WERI-Rb-1 (cell line): Measurements from ENCODE around the gene GPR45.

ENCODE experiments used
- DNase-seq: peaks from one replicate; pipeline ENCODE4 v3.0.0-alpha.2; 2020
- H3K27ac ChIP-seq: fragments of 250-450 bp; sonication (Bioruptor Pico); 2 replicates; pipeline ENCODE4 v1.5.1; 2020; ENCODE audit warnings: mild to moderate bottlenecking, moderate library complexity
- H3K27me3 ChIP-seq: fragments of 250-450 bp; sonication (Bioruptor Pico); 2 replicates; pipeline ENCODE4 v1.5.1; 2021; ENCODE audit warnings: mild to moderate bottlenecking, low read depth, moderate library complexity; ENCODE audit not compliant: insufficient read depth, severe bottlenecking
- H3K36me3 ChIP-seq: fragments of 250-450 bp; sonication (Bioruptor Pico); 2 replicates; pipeline ENCODE4 v1.5.1; 2020; ENCODE audit warnings: mild to moderate bottlenecking, moderate library complexity
- H3K4me3 ChIP-seq: 2 replicates; pipeline ENCODE4 v1.5.1; 2011; ENCODE audit warnings: low read depth, mild to moderate bottlenecking, control low read depth, low read length
- H3K9me3 ChIP-seq: fragments of 250-450 bp; sonication (Bioruptor Pico); 2 replicates; pipeline ENCODE4 v1.5.1; 2021; ENCODE audit warnings: mild to moderate bottlenecking, moderate library complexity; ENCODE audit not compliant: severe bottlenecking
- TF ChIP-seq, protein P1 (sequence below): IDR thresholded peaks from 2 replicates; pipeline ENCODE4 v1.5.1; 2011; ENCODE audit warnings: low read depth, mild to moderate bottlenecking, control low read depth, inconsistent platforms, low read length

GPR45 gene

DNA sequence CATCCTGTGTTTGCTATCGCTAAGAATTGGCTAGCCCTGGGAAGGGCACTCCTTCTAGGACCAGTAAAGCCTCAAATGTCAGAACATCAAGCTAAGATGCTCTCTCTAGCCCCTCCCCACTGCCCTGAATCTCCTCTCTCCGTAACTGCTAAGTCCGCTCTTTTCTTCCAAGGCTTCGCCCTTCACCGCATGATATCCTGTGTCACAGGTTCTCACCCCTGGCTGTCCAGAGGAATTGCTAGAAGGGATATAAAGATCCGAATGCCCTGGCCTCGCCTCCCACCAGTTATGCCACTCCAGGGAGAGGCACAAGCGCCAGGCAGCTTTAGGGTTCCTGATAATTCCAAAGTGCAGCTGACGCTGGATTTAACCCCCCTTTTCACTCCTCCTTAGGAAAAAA is 17.1 kb upstream of the GPR45 start:
- Histone ChIP-seq H3K36me3 (no peaks in the 10 kb centered on the region), H3K9me3 (no peaks in the 10 kb centered on the region), H3K27ac (no peak overlapping the region), H3K4me3 (no peak overlapping the region), H3K27me3 (peaks cover 44% of the 10 kb centered on the region)
- TF ChIP-seq, protein P1, sequence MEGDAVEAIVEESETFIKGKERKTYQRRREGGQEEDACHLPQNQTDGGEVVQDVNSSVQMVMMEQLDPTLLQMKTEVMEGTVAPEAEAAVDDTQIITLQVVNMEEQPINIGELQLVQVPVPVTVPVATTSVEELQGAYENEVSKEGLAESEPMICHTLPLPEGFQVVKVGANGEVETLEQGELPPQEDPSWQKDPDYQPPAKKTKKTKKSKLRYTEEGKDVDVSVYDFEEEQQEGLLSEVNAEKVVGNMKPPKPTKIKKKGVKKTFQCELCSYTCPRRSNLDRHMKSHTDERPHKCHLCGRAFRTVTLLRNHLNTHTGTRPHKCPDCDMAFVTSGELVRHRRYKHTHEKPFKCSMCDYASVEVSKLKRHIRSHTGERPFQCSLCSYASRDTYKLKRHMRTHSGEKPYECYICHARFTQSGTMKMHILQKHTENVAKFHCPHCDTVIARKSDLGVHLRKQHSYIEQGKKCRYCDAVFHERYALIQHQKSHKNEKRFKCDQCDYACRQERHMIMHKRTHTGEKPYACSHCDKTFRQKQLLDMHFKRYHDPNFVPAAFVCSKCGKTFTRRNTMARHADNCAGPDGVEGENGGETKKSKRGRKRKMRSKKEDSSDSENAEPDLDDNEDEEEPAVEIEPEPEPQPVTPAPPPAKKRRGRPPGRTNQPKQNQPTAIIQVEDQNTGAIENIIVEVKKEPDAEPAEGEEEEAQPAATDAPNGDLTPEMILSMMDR = no peak
- DNase-seq = no peak

DNA sequence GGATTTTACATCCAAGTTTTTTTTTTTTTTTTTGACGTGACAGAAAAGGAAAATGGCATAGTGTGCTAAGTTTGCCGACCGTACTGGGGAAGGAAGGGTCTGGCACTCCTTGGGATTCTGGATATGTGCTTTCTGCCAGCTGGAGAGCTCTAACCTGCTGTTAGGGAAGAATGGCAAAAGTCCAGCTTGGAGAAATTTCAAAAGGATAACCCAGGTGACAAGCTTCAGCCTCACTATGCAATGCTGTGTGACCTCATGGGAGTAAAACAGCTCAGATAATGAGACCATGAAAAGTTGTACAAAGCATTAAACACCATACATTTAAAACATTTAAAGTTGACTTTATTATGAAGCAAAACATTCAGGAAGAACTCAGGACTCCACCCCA is 10.3 kb upstream of the GPR45 start:
- TF ChIP-seq, protein P1 = no peak
- no peak overlapping the region for H3K27ac ChIP-seq

DNA sequence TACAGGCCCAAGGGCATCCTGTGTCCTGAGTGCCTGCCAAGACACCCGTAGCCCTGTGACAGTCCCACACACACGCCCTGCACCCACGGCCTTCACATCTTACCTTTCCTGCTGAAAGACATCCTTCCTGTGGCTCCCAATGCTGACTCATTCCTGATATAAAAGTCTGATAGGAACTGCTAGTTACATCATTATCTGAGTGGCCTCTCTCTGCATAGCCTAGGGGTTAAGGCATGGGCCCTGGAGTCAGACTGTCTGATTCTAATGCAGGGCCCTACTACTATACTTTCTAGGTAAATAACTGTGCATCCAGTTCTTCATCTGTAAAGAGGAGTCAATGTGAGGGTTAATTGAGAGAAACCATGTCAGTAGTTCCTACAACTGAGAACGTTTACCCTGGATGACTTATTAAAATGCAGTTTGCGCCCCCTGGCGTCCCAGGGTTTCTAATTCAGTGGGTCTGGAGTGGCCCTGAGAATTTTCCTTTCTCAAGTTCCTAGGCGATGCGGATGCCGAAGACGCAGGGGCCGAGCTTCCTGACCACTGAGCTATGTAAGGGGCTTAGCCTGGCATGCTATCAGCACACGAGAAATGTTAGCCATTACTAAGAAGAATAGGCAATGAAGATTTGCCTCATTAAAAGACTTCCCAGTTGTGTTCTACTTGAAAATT is 6.0 kb upstream of the GPR45 start:
- Histone ChIP-seq H3K4me3 (no peak overlapping the region), H3K36me3 (no peaks in the 10 kb centered on the region), H3K27ac (no peak overlapping the region), H3K27me3 (no peaks in the 10 kb centered on the region), H3K9me3 (no peaks in the 10 kb centered on the region)
- DNase-seq = peak; percentile 83
- TF ChIP-seq, protein P1 = peak; percentile 65

More for the DNA sequence above, 10.3 kb upstream of the GPR45 start:
- H3K4me3 ChIP-seq = no peak overlapping the region
- no peaks in the 10 kb centered on the region for H3K9me3 ChIP-seq
- H3K27me3 ChIP-seq = peaks cover 10% of the 10 kb centered on the region
- DNase-seq = no peak
- H3K36me3 ChIP-seq = no peaks in the 10 kb centered on the region

DNA sequence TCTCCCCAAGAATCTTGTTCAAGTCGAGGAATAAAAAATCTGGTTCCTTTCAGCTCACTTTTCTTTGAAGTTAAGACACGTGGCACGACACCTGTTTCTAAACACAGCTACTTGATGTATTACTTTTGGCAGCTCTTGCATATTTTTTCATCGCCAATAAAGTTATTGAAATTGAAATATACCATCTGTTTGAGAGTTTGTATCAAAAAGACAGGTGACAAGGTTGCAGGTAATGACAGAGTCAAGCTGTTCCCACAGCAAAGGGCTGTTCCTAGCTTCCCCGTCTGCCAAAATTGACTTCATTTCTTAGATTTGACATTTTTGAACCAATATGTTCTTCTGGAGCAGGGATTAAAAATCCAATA is 5.5 kb upstream of the GPR45 start:
- H3K4me3 ChIP-seq = no peak overlapping the region
- no peaks in the 10 kb centered on the region for H3K36me3 ChIP-seq

DNA sequence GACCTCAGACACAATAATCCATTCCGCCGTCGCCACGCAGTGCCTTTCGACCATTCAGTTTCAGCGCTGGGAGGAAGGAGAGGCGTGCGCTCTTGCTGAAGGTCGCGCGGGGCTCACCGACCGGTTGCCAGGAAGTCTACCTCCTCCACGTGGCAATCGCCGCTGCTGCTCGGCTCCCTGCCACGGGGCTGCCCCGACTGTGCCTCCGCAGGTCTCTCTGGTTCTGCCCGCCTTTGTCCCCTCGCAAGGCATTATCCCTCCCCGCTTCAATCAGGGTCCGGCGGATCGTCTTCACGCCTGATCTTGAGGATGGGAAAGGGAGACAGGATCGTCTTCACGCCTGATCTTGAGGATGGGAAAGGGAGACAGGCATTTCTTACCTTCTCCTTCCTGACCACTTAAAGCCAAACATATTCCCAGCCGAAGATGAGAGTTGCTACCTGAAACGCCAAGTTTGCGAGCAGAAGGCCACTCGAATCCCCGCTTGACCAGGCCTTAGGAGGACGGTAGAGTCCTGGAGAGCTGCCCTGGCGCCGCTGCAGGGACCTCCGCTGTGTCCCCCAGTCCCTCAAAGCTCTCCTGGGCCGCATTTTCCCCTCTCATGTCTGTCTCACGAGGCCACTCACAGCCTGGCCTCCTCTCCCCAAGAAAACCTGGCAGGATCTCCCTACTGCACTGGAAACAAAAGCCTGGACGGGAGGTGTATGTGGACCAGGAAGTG is 4.3 kb upstream of the GPR45 start:
- TF ChIP-seq, protein P1 = no peak
- Histone ChIP-seq H3K9me3 (no peaks in the 10 kb centered on the region), H3K27me3 (no peaks in the 10 kb centered on the region), H3K4me3 (no peak overlapping the region), H3K27ac (no peak overlapping the region), H3K36me3 (no peaks in the 10 kb centered on the region)
- no peak for DNase-seq

More for the DNA sequence above, 5.5 kb upstream of the GPR45 start:
- DNase-seq = no peak
- Histone ChIP-seq H3K27me3 (no peaks in the 10 kb centered on the region), H3K27ac (no peak overlapping the region), H3K9me3 (no peaks in the 10 kb centered on the region)
- TF ChIP-seq, protein P1 = no peak
